GM19328 (cell line): ENCODE data around the gene MTRF1.

Experiments
- ATAC-seq: cut with Tn5 transposase; IDR thresholded peaks from one replicate; pipeline ENCODE4 v1.9.1; 2021; ENCODE audit warnings: mild to moderate bottlenecking, moderate library complexity; ENCODE audit not compliant: unreplicated experiment

MTRF1 gene, protein sequence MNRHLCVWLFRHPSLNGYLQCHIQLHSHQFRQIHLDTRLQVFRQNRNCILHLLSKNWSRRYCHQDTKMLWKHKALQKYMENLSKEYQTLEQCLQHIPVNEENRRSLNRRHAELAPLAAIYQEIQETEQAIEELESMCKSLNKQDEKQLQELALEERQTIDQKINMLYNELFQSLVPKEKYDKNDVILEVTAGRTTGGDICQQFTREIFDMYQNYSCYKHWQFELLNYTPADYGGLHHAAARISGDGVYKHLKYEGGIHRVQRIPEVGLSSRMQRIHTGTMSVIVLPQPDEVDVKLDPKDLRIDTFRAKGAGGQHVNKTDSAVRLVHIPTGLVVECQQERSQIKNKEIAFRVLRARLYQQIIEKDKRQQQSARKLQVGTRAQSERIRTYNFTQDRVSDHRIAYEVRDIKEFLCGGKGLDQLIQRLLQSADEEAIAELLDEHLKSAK

DNA sequence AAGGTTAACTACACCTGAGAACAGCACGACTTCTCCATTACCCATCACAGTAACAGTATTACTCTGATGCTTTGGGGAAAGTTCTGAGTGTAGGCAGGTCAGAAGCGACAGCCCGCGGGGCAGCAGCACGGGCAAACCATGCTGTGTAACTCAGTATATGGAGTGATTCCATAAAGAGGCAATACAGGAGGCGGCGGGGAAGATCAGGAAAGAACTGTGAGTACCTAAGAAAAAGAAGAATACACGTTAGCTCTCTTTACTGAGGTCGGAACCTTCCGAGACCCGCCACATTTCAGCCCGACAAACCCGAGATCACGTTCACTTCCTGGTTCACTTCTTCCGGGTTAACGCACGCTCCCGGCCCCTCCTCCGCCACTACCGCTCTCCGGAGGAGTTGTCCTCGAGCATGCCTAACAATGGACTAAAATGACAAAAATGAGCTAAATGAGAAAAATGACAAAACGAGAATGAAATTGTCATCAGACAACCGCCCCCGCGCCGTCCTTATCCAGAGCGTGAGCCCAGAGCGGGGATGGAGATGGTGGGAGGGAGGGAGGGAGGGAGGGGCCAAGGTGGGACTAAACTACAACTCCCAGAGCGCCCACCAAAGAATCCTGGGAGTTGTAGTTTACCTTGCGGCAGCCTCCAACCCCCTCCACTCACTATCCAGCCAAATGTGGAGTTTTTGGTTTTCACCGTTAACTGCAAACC, at the start of gene MTRF1:
TSS of gene MTRF1 (minus strand) at position 316 of the 711 bp plus-strand sequence. CDS start 2,669 bp downstream, outside the sequence.
- ATAC-seq, result peak; percentile 94

DNA sequence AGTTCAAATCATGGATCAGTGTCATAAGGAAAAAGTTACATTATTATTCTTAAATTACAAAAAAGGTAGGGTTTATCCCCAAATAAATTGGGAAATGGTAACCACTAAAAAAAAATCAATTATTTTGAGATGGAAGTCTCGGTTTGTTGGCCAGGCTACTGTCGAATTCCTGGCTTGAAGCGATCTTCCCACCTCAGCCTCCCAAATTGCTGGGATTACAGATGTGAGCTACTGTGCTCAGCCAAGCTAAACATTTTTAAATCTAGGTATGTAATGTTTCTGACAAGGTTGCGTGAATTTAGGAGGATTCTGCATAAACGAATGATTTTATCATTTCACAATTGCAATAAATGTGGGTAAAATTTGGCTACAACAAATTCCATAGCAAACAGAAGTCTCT, 49.7 kb upstream of the MTRF1 start:
- ATAC-seq, result no peak

DNA sequence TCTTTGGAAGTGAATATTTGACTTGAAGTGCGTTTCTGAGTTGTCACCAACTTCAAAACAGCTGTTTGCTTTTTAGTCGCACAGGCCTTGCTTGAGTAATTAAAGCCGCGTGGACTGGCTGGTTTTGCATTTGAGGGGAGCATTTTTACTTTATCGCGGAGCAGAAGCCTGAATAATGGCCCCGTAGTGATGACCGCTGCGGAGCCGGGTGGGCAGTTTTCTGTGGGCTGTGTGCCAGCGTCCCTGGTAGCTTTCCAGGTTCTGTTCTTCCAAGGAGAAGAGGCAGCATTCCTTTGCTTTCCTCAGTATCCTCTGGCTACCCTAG, 48.8 kb upstream of the MTRF1 start:
- ATAC-seq, result no peak

DNA sequence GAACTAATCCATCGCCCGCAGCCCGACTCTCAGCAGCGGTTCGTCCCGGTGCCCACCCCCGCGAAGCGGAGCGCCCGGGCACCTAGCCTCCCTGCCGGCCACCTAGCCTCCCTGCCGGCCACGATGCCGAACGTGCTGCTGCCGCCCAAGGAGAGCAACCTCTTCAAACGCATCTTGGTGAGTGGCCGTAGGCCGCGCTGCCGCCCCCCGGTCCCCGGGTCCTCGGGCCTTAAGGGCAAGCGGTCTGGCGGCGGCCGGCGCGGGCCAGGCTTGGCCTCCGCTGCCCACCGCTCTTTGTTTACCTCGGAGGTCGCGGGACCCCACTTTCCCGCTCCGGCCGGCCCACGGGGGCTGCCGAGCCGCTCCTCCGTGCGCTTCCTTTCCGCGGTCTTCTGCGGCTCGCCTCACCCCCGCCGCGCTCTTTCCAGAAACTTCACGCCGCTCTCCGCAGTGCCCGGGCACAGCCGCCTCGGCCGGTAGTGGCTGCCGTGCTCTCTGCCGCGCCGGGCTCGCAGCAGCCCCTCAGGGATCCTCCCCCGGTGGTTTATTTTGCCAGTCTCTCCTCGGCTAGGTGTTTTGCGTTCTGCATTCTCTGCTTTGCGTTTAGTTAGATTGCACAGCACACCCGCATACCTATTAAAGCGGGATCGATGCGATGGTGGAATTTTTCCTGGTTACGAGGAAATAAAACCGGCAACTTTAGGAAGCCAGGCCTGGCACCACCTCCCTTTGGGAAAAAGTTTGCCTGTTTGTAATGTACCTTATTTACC, 48.2 kb upstream of the MTRF1 start:
- ATAC-seq, result peak; percentile 48

DNA sequence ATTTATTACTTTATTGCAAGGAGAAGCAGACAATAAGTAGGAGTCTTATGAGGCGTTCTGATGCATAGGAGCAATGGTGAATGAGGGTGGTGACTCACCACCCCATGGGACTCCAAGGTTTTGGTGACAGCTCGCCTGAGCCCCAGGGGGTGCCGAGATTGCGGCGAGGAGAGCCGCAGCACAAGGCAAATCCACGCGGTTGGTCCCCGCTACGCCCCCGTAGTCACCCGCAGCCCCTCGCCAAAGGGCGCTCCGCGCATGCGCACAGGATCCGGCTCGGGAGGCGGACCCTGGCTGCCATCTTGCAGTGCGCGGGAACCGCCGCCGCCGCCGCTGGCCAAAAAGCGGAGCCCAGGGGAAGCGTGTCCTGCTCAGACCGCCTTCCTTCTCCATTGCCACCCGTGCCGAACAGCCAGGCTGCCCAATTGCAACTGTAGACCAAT, 47.6 kb upstream of the MTRF1 start, which contains the start of gene NAA16:
TSS of gene NAA16 (plus strand) at position 305 of the 443 bp plus-strand sequence. CDS start 262 bp downstream, outside the sequence.
- peak; percentile 64 for ATAC-seq

DNA sequence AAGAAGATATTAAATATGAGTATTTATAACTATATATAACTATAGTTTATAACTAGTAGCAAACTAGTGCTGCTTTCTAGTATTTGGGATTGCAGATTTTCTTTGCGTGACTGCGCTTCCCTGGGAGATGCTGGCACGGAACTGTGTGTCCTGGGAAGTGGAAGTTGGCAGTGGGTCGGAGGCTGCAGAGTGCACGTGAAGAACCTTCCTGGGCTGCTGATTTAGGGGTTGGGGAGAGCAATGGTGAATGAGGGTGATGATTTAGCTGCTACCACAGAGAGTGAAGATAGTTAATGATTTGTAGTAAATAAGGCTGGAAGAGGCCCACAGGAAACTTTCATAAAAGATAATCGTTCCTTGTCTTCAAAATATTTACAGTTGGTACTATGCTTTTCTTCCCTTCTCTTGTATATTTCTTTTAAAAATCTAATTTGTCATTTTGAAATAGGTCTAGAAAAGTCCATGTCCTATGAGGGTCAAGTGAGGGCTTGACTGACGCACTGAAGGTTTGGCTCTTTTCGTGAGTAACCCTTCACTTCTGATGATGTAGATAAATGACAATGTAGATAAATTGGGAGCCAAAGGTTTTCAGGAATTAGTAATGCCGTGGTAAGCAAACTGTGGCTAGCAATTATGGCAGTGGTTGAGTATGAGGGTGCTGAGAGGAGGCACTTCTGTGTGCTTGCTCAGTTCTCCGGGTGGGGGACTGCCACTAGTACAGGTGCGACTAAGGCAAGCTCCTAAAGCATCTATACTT, 44.7 kb upstream of the MTRF1 start:
- no peak for ATAC-seq

DNA sequence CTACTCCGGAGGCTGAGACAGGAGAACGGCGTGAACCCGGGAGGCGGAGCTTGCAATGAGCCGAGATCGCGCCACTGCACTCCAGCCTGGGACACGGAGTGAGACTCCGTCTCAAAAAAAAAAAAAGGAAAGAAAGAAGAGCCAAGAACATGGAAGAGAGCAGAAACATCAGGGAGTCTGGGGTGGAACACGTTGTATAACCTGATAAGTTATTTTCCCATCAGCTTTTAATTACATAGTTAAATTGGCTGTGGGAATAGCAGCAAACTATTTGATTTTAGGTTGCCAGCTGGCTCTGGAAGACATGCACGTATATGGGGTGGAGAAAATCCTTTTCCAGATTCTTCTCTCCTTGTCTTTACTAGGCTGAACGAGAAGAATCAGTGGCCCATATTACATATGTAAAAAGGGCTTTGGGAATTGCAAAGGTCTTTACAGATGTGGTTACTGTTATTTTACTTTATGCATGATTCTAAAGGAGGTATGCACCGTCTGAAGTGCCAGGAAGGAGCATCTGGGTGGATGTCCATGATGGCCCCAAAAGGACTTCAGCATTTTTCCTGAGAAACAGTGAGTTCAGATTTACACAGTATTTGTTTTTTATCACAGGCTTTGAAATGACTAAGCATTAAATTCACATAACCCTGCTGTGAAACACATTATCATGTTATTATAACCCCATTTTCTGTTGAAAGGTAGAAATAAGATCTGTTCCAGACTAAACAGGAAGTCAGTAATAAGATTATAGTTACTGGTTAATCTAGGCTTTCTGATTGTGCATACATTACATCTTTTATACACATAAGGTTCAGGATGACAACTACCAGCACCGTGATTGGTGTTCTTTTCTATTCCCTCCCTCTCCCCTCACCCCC, 43.1 kb upstream of the MTRF1 start:
- ATAC-seq, result no peak

DNA sequence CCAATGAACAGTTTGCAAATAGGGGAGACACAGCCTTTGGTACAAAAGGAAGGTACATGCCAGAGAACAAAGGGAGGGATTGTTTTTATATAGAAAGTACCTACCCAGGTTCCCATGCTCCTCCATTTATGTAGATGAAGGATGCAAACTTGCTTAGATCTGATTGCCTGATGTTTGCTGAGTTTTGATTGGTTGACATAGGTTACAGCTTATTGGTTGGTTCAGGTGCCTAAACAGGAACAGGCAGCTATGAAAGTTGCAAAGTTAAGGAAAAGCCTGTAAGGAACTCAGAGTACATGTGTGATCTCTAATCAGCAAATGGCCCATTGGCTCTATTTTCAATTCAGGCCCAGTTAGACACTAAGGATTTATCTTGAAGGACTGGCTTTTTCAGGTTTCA, 41.2 kb upstream of the MTRF1 start:
- ATAC-seq, result no peak

DNA sequence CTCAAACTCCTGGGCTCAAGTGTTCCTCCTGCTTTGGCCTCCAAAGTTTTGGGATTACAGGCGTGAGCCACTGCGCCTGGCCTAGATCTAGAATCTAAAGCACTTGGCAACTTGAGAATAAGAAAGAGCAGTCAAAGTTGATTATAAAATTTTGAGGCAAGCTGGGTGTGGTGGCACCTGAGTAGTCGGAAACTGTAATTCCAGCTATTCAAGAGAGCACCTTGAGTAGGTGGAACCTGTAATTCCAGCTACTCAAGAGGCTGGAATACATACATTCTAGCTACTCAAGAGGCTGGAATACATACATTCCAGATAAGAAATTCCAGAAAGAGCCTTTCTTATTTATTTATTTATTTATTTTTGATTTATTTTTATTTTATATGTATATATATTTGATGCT, 39.4 kb upstream of the MTRF1 start:
- ATAC-seq, result no peak

DNA sequence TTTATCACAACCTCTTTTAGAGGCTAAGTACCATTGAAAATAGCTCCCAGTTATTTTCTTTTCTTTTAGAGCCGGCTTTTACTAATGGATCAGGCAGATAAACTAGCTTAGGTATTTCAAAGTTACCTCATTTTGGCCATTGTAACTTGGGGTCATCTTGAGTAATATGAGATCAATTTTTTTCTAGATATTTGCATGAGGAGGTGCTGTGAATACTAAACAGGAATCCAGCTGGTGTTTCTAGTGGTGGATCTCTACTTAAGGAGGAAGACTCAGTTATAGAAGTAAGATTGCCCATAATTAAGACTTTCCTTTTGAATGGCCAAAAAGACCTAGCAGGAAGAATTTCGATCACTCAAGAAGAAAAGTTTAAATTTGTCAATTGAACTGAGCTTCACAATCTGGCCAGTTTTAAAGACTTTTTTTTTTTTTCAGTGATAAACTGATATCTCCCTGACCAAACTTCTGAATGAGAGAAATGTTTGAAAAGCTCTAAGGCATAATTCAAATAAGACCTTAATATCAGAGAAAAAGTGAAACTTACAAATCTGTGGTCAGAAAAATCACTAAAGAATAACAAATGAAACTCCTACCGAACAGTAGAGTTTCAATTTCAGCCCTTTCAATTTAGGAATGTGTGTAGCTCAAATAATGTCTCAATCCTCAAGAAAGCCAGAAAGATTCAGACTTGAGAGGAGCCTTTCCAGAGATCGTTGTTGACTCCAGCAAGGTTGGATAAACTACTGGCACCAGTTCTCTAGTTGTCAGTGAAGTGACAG, 36.1 kb upstream of the MTRF1 start:
- ATAC-seq, result no peak

DNA sequence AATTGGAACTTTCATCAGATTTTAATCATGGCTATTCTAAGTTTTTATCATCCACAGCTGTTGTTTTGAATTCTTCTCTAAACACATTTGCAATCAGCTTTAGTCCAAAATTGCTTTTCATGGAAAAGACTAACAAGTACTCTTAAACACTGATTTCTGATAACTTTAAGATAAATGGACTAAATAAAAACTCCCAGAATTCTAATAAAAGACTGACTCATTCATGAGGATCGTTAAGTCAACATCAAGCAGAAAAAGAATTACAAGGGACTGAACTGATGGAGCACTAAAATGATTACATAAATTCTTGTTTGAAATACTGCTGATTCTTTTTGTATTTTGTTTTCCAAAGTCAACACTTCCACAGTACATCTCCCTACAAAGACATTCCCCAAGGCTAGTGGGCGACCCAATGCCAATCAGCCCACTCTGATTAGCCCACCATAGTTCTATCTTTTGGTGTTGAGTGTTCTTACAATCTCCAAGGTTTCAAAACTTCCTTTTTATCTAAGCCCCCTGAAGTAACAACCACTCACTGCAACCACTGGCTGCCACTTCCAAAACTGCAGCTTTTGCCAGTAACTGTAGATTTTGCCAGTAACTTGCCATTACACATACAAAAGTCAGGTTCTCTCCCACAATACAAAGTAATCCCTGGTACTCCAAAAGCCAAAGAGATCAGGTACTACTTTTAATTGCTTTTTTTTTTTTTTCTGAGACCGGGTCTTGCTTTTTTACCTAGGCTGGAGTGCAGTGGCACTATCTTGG, 33.7 kb upstream of the MTRF1 start:
- ATAC-seq, result no peak

DNA sequence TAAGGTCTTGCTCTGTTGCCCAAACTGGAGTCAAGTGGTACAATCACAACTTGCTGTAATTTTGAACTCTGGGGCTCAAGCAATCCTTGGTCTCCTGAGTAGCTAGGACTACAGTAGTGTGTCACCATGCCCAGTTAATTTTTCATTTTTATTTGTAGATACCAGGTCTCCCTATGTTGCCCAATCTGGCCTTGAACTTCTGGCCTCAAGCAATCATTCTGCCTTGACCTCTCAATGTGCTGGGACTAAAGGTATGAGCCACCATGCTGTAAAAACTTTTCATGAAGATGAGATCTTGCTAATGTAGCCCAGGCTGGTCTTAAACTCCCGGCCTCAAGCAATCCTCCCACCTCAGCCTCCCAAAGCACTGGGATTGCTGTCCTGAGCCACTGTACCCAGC, 32.6 kb upstream of the MTRF1 start:
- ATAC-seq, result no peak

DNA sequence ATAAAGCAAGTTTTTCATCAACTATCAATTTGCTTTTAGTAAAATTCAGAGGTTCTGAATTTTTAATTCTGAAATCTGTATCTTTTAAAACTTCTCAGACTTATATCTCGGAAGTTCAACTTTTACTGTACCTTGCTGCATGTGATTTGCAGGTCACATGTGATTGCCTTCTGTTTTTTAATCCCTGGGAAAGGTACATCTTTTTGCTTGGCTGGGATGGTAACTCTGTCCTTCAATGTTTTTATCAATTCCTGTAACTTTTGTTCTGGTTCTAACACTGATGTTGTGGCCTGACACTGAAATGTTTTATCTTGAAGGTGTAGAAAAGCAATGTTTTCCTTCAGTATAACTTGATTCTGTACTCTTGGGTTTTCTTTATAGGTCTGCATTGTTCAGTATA, 31.5 kb upstream of the MTRF1 start:
- no peak for ATAC-seq

DNA sequence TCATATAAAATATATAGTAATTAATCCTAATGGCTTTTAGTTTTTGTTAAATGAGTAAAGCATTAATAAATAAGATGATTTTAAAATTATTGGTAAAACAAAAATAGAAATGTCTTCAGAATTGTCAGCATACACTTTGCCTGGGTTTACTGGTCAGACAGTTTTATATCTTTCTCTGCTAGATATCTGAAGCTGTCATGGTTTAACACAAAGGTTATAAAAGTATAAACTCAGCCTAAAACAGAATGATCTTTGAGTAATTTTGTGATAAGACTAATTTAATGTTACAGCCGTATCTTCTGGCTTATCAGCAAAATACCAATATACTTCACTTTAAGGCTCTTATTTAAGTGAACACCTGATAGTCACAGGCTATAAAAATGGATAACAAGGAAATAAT, 29.9 kb upstream of the MTRF1 start:
- no peak for ATAC-seq

DNA sequence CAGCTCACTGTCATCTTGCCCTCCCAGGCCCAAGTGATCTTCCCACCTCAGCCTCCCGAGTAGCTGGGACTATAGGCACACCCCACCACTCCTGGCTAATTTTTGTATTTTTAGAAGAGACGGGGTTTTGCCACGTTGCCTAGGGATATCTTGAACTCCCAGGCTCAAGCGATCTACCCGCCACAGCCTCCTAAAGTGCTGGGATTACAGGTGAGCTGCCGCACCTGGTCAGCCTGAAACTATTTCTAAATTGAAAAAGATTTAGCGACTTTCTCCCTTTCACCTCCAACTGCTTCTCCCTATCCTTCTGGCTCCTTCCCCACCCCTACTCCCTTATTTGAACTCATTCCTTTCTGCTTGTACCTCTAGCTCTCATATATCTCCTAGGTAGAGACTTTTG, 27.9 kb upstream of the MTRF1 start:
- ATAC-seq, result no peak

DNA sequence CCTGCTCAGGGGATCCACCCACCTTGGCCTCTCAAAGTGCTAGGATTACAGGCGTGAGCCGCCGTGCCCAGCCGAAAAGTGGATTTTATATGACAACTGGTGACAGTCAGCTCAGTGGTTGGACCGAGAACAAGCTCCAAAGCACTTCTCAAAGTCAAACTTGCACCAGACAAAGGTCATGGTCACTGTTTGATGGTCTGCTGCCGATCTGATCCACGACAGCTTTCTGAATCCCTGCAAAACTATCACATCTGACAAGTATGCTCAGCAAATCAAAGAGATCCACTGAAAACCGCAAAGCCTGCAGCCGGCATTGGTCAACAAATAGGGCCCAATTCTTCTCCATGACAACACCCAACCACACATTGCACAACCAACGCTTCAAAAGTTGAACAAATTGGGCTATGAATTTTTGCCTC, 26.1 kb upstream of the MTRF1 start:
- no peak for ATAC-seq

DNA sequence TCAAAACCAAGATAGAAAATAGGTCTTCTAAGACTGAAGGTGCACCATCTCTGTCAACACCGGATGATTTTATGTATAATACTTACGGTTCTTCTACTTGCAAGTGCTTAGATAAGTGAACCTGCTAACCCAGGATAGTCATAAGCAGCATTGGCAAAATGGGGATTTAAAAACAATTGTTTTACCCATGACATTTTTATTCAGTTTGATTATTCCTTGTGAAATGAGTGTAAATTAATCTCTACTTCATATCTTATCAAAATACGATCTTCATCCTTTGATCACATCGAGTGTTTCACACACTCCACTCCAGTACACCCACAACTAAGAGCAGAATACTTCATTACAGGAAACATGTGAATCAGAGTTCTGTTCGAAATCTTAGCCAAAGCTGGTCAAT, 23.0 kb upstream of the MTRF1 start:
- no peak for ATAC-seq
